Upper lobe of left lung (tissue), 4 donors: ENCODE data around the gene ZFHX3.

Experiments
- POLR2AphosphoS5 ChIP-seq, 2 donors: sonication (generic); formaldehyde crosslinking; IDR thresholded peaks; one replicate each; pipeline ENCODE4 v1.5.1; 2017; ENCODE audit warnings: antibody characterized with exemption in 2 of 2
- TF ChIP-seq, protein P1 (sequence below), 6 experiments: fragments of 450-650 bp in 4 of 6; fragments of 200-600 bp in 2 of 6; sonication (generic) in 2 of 6; IDR thresholded peaks; one replicate each; pipeline ENCODE4 v1.5.1; 2016 to 2019; ENCODE audit warnings: antibody characterized with exemption in 6 of 6

GRCh38 chr16:72789465-72789864 is 258.5 kb downstream of the ZFHX3 start:
- no peak for TF ChIP-seq POLR2AphosphoS5 (IDR thresholded peaks at IDR 0.05)
- TF ChIP-seq, protein P1, sequence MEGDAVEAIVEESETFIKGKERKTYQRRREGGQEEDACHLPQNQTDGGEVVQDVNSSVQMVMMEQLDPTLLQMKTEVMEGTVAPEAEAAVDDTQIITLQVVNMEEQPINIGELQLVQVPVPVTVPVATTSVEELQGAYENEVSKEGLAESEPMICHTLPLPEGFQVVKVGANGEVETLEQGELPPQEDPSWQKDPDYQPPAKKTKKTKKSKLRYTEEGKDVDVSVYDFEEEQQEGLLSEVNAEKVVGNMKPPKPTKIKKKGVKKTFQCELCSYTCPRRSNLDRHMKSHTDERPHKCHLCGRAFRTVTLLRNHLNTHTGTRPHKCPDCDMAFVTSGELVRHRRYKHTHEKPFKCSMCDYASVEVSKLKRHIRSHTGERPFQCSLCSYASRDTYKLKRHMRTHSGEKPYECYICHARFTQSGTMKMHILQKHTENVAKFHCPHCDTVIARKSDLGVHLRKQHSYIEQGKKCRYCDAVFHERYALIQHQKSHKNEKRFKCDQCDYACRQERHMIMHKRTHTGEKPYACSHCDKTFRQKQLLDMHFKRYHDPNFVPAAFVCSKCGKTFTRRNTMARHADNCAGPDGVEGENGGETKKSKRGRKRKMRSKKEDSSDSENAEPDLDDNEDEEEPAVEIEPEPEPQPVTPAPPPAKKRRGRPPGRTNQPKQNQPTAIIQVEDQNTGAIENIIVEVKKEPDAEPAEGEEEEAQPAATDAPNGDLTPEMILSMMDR (IDR thresholded peaks at IDR 0.05) = no peak
